ENCODE data around the gene CLTCL1.

CLTCL1 gene

GRCh38 chr22:19149047-19149883 lies 142.3 kb downstream of the CLTCL1 start:
- DNase-seq: no peak

GRCh38 chr22:19148417-19149046 lies 143.0 kb downstream of the CLTCL1 start:
- no peak for DNase-seq

DNA sequence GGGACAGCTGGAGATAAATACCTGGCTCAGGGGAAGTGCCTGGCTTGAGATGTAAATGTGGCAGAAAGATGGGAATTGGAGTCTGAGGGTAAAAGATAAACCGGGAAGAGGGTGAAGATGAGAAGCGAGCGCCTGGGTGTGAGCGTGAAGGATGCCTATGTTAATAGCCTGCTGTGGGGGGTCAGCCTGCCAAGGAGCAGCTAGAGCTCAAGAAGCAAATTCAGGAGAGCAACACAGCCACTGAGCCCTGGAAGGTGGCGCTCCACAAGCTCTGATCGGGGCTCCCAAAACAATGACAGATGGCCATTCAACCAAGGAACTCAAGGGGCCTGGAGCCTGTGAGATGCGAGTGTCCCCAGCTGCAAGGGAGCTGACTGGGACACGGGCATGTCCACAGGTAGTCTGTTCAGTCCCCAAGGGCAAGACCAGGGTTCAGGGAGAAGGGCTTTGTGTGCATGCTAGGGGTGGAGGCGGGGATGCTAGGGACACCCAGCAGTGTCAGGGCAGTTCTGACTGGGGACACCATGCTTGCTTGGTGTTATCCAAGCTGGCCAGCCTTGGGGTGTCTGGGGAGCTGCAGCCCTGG lies 144.2 kb downstream of the CLTCL1 start:
- no peak for DNase-seq

DNA sequence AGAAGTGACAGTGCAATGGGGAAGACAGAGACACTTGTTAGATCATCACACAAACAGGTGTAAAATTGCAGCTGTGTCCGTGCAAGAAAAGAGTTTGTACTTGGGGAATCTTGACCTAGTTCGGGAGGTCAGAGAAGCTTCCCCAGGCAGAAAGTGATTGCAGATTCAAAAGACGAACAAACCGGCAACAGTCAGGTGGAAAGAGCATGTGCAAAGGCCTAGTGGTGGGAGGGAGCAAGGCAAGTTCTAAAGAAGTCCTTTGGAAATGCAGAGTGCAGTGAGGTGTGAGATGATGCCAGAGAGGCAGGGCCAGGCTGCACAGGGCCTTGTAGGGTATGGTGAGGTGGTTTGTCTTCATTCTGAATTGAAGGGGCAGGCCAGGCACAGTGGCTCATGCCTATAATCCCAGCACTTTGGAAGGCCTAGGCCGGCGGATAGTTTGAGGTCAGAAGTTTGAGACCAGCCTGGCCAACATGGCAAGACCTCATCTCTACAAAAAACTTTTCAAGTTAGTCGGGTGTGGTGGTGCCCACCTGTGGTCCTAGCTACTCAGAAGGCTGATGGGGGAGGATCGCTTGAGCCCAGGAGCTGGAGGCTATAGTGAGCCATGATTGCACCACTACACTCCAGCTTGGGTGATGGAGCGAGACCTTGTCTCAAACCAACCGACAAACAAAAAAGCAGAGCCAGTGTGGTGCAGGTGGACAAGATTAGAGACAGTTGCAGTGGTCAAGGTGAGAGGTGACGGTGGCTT lies 145.1 kb downstream of the CLTCL1 start:
- no peak for DNase-seq

DNA sequence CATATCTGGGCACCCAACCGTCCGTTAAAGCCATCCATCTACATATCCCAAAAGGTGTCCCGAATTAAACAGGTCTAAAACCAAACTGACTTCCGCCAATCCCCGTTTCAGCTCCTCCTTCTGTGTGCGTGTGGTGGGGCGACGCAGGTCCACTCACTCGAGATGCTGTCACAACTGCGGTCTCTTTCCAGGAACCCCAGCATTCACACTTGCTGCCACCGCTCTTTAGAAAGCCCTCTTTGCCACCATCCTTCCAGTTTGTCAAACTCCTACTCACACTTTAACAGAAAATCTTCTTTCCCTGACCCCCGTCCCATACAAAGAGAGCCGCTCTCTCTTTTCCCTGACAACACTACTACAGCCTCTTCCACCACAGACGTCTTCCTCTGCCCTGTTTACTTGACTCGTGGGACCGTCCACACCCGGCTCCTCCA lies 147.5 kb downstream of the CLTCL1 start:
- no peak for DNase-seq

GRCh38 chr22:19143212-19143611 lies 148.3 kb downstream of the CLTCL1 start:
- no peak for DNase-seq

- DNase-seq: no peak
These were observed 149.1 kb downstream of the CLTCL1 start for GRCh38 chr22:19142394-19142793.

DNA sequence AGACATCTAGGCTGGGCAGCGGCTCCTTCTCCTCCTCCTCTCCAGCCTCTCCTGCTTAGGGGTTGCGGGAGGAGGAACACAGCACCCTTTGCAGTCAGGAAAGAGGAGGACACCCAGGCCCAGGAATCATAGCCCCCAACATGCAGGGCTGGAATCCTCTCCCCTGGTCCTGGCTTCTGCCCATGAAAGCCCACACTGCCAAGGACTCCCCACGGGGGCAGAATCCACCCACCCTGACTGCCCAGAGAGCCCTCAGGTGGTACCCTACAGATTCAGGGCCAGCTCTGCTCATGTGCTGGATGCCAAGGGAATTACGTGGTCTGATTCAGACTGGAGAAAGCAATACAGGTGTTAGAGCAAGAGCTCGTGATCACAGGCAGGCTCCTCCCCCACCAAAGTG lies 151.5 kb downstream of the CLTCL1 start:
- no peak for DNase-seq

DNA sequence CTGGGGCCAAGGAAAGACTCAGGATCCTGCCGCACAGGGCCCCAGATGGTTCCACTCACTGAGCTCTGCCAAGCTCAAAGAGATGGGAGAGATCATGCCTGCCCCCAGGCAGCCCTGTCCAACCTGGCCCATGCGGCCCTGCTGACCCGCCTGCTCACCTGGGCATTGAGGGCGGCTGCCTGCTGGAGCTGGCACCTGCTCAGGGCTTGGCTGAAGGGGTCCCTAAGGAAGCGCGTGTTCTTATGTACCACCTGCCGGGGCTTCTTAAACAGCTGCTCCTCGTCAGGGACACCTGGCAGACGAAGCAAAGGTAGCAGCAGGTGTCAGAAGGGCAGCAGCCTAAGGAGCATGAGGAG lies 152.5 kb downstream of the CLTCL1 start:
- no peak for DNase-seq

- DNase-seq: no peak
These were observed 153.1 kb downstream of the CLTCL1 start for GRCh38 chr22:19138217-19139000.

- DNase-seq: no peak
These were observed 153.9 kb downstream of the CLTCL1 start for GRCh38 chr22:19137384-19138216.

- DNase-seq: no peak
These were observed 154.6 kb downstream of the CLTCL1 start for GRCh38 chr22:19136915-19137314.

- DNase-seq: no peak
These were observed 156.6 kb downstream of the CLTCL1 start for GRCh38 chr22:19134874-19135273.

GRCh38 chr22:19134176-19134831 lies 157.2 kb downstream of the CLTCL1 start:
- DNase-seq: no peak

DNA sequence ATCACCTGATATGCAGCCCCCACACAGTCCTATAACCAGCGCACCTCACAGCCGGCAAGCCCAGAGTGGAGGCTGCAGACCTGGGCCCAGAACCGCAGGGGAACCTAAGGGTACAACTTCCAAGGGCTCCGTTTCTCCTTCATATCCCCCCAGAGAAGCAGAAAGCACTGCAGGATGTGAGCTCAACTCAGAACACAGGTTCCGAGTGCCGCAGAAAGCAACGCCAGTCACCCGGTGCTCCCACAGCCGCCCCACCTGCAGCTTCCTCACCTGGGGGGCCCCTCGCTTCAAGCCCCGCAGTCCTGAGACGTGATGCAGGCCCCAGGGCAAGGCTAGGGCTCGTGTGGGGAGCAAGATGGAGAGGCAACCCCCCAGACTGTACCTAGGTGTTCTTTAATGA lies 158.0 kb downstream of the CLTCL1 start:
- DNase-seq: no peak

DNA sequence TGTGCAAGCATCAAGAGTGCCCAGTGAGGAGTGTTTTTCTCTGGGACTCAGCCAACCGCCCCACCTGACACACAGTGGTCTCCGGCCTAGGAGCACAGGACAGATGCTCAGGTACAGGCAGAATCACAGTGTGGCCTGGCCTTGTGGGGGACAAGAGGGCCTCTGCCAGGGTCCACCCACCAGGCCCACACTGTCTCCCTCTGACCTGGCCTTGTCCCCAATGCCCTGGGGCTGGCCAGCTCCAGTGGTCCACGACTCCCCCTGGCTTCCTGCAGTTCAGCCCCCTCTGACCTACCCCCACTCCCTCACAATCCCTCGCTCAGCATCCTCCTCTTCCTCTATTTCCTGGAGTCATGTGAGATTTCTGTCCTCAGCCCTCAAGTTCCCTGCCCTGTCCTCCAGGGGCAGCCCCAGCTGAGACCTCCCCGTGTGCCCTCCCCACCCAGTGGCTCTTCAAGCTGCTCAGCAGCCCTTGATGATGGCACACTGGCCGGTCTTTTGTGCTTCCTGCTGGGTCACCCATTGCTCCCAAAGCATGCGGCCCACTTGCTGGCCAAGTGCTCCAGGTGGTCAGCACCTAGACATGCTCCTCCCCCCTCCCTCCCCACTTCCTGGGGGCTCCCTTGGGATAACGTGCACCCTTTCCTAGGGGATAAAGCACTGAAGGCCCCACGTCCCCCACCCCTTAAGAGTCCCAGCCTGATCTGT lies 158.7 kb downstream of the CLTCL1 start:
- no peak for DNase-seq

DNA sequence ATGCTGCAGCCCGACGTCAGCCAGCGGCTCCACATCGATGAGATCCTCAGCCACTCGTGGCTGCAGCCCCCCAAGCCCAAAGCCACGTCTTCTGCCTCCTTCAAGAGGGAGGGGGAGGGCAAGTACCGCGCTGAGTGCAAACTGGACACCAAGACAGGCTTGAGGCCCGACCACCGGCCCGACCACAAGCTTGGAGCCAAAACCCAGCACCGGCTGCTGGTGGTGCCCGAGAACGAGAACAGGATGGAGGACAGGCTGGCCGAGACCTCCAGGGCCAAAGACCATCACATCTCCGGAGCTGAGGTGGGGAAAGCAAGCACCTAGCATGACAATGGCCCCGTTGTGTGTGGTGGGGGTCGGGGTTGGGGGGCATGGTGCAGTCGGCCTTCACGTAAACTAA lies 159.4 kb downstream of the CLTCL1 start:
- no peak for DNase-seq

DNA sequence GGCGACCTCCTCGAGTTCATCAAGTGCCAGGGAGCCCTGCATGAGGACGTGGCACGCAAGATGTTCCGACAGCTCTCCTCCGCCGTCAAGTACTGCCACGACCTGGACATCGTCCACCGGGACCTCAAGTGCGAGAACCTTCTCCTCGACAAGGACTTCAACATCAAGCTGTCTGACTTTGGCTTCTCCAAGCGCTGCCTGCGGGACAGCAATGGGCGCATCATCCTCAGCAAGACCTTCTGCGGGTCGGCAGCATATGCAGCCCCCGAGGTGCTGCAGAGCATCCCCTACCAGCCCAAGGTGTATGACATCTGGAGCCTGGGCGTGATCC lies 159.9 kb downstream of the CLTCL1 start:
- DNase-seq: no peak

DNA sequence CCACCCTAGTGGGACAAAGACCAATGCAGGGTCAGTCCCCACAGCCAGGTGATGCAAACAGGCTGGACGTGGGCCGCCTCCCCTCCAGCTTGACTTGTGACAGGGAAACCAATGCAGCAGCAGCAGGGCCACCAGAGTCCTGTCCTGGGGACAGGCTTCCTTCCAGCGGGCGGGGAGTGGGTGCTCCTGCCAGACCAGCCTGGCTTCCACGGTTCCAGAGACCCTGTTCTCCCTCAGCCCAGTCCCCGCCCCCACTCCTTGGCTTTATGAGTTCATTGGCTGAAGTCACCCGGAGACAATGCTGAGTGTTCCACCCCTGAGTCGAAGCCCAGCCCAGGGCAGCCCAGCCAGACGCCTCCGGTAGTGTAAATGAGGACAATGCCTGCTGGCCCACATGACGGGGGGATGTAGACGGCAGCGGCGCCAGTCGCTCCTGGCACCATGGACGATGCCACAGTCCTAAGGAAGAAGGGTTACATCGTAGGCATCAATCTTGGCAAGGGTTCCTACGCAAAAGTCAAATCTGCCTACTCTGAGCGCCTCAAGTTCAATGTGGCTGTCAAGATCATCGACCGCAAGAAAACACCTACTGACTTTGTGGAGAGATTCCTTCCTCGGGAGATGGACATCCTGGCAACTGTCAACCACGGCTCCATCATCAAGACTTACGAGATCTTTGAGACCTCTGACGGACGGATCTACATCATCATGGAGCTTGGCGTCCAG lies 160.4 kb downstream of the CLTCL1 start, which contains the start of gene TSSK2:
Gene TSSK2, plus strand, starts transcription at position 350 of the 726 bp plus-strand sequence. Its CDS starts 92 bp downstream, at position 442.
- no peak for DNase-seq

All from fibroblast of skin of abdomen (primary cell).